T-helper 9 cell (primary cell): ENCODE data around the gene SLC22A15.
"Not testable (repeated sequence)": the region's sequence is repeated elsewhere in the genome, so short reads cannot be mapped to it uniquely, and the experiment has no call there.

Experiments used
- DNase-seq: peaks from one replicate; pipeline ENCODE4 v3.0.0-alpha.2; 2020

Gene SLC22A15

DNA sequence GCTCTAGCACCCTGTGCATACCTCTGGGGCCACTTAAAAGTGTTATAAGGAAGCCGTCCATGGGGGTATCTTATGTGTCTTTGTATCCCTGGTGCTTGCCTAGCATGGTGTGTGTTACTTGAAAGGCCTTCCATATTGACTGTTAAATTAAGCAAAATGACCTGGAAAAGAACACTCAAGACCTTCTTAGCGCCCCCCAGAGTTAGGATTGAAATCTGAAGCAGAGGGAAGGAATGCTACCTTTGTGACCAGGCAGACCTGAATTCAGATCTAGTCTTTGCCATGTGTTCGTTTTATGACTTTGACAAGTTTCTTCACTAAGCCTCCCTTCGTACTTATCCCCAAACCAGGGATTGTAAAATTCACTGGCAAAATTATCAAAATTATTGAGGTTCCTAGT, 59.9 kb downstream of the SLC22A15 start:
- DNase-seq = no peak

DNA sequence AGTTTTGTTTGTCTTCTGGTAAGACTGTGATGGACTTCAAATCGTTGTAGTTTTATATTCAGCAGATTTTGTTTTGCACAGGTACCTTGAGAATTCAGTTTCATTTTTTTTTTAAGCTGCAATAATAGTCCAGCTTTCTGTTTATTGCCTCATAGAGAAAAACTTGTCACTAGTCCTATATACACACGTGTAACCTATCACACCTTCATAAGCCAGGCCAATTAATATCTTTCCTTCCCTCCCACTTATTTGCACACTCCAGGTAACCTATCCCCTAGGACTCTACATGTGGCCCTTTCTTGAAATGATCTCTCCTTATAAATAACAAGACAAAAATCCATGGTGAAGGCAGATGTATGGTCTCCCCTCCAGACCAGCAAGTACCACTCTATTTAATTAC, 62.4 kb downstream of the SLC22A15 start:
- no peak for DNase-seq

DNA sequence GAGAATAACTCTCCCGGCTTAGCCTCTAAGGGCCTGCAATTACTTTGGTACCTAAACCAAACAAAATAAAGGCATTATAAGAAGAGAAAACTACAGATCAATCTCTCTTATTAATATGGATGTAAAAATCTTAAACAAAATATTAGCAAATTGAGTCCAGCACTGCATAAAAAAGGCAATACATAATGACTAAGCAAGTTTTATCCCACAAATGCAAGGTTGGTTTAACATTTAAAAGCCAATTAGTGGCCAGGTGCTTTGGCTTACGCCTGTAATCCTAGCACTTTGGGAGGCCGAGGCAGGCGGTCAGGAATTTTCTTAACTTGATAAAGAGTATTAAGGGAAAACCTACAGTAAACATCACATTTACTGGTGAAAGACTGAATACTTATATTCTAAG, 67.8 kb downstream of the SLC22A15 start:
- DNase-seq = no peak

- DNase-seq = not testable (repeated sequence)
Measured at GRCh38 chr1:116046933-116047332, 70.6 kb downstream of the SLC22A15 start.

- not testable (repeated sequence) for DNase-seq
Measured at GRCh38 chr1:116051896-116052295, 75.6 kb downstream of the SLC22A15 start.

DNA sequence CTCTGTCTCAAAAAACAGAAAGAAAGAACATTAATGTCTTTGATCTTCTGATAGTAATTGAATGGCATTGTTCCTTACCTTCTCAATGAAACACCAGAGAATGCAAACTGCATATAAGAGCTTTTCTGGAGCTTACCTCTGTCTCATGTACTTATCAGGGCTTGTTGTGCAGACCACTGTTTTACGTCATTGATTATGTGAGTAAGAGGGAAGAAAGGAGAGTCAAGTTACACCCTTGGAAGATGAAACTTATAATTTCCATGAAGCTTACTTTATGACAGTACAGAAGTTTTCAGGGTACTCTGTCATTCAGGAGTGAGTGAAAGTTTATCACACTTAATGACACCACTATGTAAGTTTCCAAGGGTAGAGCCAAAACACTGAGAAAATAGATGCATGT, 85.9 kb downstream of the SLC22A15 start:
- no peak for DNase-seq

DNA sequence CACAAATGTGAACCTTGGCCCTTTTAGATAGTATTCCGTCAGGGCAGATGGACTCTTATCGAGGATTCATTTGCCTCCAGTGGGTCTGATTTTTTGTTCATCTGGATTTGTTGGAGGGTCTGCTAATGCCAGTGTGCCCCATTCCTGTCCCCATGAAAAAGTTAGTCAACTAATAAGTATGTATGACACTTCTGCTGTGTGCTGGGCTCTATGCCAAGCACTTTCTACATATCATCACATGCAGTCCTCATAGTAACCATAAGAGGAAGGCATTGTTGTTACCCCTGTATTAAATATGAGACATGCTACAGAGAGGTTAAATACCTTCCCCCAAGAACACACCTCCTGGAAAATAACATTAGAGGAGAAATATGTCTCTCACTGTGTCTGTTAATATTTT, 88.3 kb downstream of the SLC22A15 start:
- no peak for DNase-seq

GRCh38 chr1:116066868-116067565, 90.7 kb downstream of the SLC22A15 start:
- DNase-seq = no peak

- no peak for DNase-seq
Measured at GRCh38 chr1:116067566-116067890, 91.2 kb downstream of the SLC22A15 start.

- no peak for DNase-seq
Measured at GRCh38 chr1:116075575-116075974, 99.3 kb downstream of the SLC22A15 start.

DNA sequence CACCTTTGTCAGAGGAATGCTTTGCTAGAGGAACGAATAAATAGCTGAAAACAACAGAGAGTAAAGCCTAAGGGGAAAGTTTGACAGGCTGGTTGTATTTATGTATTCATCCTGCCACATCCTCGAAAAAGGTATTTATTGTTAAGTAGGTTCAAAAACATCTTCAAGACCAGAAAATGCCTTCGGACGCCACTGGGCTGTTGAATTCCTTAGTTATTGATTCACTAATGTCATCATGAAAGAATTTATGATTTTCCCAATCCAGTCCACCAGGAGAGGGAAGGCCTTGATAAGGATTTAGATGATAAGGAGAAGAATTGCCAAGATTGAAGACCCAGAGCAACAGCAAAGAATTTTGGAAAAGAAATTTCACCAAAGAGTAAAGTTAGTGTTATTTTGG, 99.7 kb downstream of the SLC22A15 start:
- no peak for DNase-seq

- no peak for DNase-seq
Measured at GRCh38 chr1:116076831-116077230, 100.5 kb downstream of the SLC22A15 start.

- no peak for DNase-seq
Measured at GRCh38 chr1:116078699-116079223, 102.4 kb downstream of the SLC22A15 start.

- DNase-seq = no peak
Measured at GRCh38 chr1:116087628-116088027, 111.3 kb downstream of the SLC22A15 start.

- no peak for DNase-seq
Measured at GRCh38 chr1:116089870-116090269, 113.6 kb downstream of the SLC22A15 start.

GRCh38 chr1:116091083-116091482, 114.8 kb downstream of the SLC22A15 start:
- DNase-seq = no peak

DNA sequence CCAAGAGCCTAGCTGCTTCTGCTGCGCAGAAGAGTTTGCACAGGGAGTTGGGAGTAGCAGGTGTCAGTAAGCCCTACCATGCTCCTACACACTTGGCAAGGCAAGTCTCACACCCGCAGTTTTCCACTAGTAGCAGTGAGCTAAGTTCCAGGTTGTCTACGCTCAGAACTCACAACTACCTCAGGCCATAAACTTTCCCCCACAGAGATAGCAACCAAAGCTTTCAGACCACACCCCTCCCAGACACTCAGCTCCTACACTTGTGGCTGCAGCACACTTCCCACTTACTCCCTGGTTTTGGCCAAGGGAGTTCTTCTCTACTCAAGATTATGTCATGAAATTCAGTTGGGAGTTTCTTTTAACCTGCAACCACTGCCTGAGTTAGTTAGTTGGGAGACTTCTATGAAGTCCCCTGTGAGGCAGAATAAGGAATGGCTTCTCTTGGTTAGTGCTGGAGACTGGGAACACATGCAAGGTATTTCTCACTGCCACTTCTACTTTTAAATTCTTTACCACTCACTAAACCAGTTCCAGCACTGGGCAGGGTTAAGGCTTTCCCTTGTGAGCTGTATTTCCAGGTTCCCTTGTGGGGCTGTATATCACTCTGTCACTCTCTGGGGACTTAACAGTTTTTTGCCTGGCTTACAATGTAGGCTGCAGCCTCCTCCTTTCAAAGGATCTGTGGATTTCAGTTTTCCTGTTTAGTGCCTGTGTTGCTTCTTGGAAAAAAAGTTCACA, 116.6 kb downstream of the SLC22A15 start:
- no peak for DNase-seq

DNA sequence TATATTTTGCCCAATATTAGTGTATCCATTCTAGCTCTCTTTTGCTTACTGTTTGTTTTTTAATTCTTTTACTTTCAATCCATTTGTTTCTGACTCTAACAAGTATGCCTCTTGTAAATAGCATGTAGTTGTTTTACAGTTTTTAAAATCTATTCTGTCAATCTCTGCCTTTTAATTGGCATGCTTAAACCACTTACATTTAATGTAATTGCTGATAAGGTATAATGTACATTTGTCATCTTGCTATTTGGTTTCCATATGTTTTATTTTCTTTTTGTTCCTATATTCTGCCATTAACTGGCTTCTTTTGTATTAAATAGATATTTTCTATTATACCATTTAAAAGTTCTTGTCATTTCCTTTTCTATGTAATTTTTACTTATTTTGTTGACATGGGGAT, 118.7 kb downstream of the SLC22A15 start:
- DNase-seq = no peak

DNA sequence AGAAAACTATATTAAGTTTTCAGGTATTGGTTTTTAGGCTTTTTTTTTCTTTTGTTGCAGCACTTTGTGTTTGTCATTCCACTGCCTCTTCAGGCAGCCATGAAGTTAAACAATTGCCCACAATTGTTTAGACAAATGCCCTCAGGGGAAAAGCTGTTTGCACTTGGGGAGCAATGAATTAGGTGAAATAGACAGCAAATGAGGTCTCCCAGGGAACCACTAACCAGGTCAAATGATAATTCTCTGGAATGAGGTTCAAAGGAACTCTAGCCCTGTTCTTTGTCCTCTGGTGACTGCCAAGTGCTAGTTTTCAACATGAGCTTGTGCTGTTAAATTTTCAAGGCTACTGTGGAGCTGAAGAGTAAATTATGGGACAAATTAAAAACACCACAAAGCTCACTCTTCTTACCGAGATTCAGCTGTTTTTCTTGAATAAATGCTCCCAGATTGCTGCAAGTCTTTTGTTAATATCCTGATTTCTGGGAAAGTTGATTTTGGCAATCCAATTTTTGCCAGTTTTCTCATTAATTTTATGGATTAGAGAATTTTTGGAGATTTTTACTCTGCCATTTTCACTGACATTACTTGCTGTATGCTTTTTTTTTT, 119.8 kb downstream of the SLC22A15 start:
- no peak for DNase-seq

DNA sequence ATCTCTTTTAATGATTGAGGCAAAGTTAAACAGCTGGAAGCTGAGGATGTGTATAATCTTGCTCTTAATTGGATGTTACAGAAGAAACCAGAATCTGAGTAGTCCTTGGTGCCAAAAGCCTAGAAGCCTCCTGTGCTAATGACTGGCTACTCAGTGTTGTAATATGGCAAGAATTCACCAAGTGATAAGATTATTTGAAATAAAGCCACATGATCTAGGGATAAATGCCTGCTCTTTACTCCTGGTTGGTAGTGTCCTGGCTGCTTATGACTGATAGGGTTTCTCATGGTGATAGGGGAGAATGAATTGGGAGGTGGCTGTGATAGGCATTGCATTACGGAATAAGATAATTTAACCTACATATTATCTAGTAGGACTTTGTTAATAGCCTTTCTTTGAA, 121.3 kb downstream of the SLC22A15 start:
- no peak for DNase-seq

DNA sequence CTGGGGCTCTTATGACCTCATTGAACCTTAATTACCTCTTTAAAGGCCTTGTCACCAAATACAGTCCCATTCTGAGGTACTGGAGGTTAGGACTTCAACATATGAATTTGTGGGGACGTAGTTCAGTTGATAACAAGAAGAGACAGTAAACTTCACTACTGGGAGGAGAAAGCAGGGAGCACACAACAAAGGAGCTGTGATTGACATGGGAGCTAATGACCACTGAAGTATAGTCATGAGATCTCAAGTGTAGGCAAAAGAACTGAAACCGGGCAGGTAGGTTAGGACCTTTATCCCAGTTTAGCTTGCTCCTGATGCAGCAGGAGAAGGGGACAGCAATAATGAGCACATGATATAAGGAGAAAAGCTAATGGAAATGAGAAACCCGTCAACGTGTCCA, 123.1 kb downstream of the SLC22A15 start:
- no peak for DNase-seq

- DNase-seq = no peak
Measured at GRCh38 chr1:116099919-116100318, 123.6 kb downstream of the SLC22A15 start.

DNA sequence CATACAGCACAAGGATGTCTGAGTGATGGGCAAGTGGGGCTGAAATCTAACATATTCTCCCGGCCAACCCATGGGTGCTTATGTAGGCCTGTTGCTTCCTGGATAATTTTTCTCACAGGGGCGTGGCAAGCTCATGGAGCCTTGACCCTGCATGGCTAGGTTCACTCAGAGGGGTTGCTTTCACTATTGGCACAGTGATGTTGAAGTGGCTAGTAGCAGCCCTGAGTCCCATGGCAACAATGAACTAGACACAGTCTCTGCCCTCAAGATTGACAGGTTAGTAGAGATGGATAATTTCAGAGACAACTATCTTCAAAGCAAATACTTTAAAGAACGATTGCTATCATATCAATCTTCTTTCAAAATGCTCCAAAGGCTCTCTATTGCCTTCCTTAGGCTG, 128.4 kb downstream of the SLC22A15 start:
- DNase-seq = no peak

DNA sequence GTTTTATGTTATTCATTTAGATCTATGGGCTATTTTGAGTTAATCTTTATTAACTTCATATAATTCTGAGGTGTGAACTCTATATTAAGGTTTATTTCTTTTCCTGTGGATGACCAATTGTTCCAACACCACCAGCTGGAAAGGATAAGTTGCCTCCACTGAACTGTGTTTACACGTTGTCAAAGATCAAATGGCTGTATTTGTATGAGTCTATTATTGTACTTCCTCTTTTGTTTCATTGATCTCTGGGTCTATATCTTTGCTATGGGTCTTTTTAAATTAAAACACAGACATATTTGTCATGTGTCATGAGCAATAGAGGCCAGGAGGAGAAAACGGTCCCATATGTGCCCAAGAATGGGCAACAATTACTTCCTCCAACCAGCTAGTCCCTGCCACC, 129.7 kb downstream of the SLC22A15 start:
- no peak for DNase-seq
